ENCODE measurements around the gene TMEM156. TPM values are rescaled to one million over a fixed set of nuclear protein-coding genes. Genes with fewer than 3 reads are reported as not detected.

Gene TMEM156
- polyA plus RNA-seq, 1 donor from 2014 or later, result not detected

DNA sequence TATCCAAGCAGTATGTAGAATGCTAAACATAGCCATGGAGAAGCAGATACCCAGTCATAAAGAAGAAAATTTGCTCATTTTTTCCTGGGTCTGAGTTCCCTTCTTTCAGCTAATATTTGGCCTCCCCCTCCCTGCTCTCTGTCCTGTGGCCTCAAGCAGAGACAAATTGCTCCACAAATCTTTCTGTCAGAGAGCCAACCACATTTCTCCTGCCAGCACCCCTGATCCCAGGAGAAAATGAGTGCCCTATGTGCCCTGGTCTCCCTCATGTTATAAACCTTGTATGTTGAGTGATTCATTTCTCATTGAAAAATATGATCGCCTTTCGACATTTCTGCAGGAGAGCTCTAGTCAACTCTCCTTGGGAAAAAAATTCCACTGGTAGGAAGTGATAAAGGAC, 82.0 kb downstream of the TMEM156 start:
- Histone ChIP-seq H3K27me3 (ENCODE audit: insufficient read depth, low read depth, low read length) (no peaks in the 10 kb centered on the region), H3K9me3 (ENCODE audit: low read length) (no peaks in the 10 kb centered on the region), H3K79me2 (replicated peaks; ENCODE audit: insufficient read depth, low read length) (no peaks in the 10 kb centered on the region), H3K9me2 (ENCODE audit: insufficient read depth, low read length) (no peaks in the 10 kb centered on the region), H3K36me3 (ENCODE audit: insufficient read depth, low read length) (no peaks in the 10 kb centered on the region), H3K27ac (ENCODE audit: low read length) (no peak overlapping the region), H3K4me2 (ENCODE audit: low read length) (no peak overlapping the region), H2AFZ (ENCODE audit: low read depth, low read length) (no peak overlapping the region), H3K4me3 (ENCODE audit: low read length) (no peak overlapping the region), H3K9ac (ENCODE audit: low read length) (no peak overlapping the region), H4K20me1 (ENCODE audit: insufficient read depth) (no peaks in the 10 kb centered on the region), H3F3A (ENCODE audit: insufficient read depth, low read length, poor library complexity, severe bottlenecking) (no peaks in the 10 kb centered on the region)
- TF ChIP-seq EP300 (conservative IDR thresholded peaks at IDR 0.05; ENCODE audit: poor library complexity, severe bottlenecking) (no peak), RAD21 (conservative IDR thresholded peaks at IDR 0.05) (no peak), EZH2 (IDR thresholded peaks at IDR 0.05; ENCODE audit: borderline replicate concordance, insufficient read depth, low read length, poor library complexity, severe bottlenecking) (no peak), CTCF (IDR thresholded peaks at IDR 0.05; ENCODE audit: poor library complexity, severe bottlenecking) (no peak), SMC3 (conservative IDR thresholded peaks at IDR 0.05; ENCODE audit: poor library complexity) (no peak), MXI1 (conservative IDR thresholded peaks at IDR 0.05; ENCODE audit: poor library complexity, severe bottlenecking) (no peak), POLR2AphosphoS5 (IDR thresholded peaks at IDR 0.05) (no peak), TAF1 (IDR thresholded peaks at IDR 0.05; ENCODE audit: low read depth) (no peak), REST (IDR thresholded peaks at IDR 0.05; ENCODE audit: borderline replicate concordance) (no peak)

GRCh38 chr4:38949411-38950051, 82.7 kb downstream of the TMEM156 start:
- Histone ChIP-seq H3F3A (ENCODE audit: insufficient read depth, low read length, poor library complexity, severe bottlenecking) (no peaks in the 10 kb centered on the region), H4K20me1 (ENCODE audit: insufficient read depth) (no peaks in the 10 kb centered on the region), H2AFZ (ENCODE audit: low read depth, low read length) (no peak overlapping the region), H3K9me2 (ENCODE audit: insufficient read depth, low read length) (no peaks in the 10 kb centered on the region), H3K79me2 (replicated peaks; ENCODE audit: insufficient read depth, low read length) (no peaks in the 10 kb centered on the region), H3K9ac (ENCODE audit: low read length) (no peak overlapping the region), H3K36me3 (ENCODE audit: insufficient read depth, low read length) (no peaks in the 10 kb centered on the region), H3K9me3 (ENCODE audit: low read length) (no peaks in the 10 kb centered on the region), H3K27me3 (ENCODE audit: insufficient read depth, low read depth, low read length) (no peaks in the 10 kb centered on the region), H3K4me3 (ENCODE audit: low read length) (no peak overlapping the region), H3K27ac (ENCODE audit: low read length) (no peak overlapping the region), H3K4me2 (ENCODE audit: low read length) (no peak overlapping the region)
- no peak for TF ChIP-seq POLR2AphosphoS5 (IDR thresholded peaks at IDR 0.05)
- no peak for TF ChIP-seq TAF1 (IDR thresholded peaks at IDR 0.05; ENCODE audit: low read depth)
- TF ChIP-seq EP300 (conservative IDR thresholded peaks at IDR 0.05; ENCODE audit: poor library complexity, severe bottlenecking), result no peak
- no peak for TF ChIP-seq EZH2 (IDR thresholded peaks at IDR 0.05; ENCODE audit: borderline replicate concordance, insufficient read depth, low read length, poor library complexity, severe bottlenecking)
- TF ChIP-seq CTCF (IDR thresholded peaks at IDR 0.05; ENCODE audit: poor library complexity, severe bottlenecking), result no peak
- TF ChIP-seq SMC3 (conservative IDR thresholded peaks at IDR 0.05; ENCODE audit: poor library complexity), result no peak
- TF ChIP-seq RAD21 (conservative IDR thresholded peaks at IDR 0.05), result no peak
- TF ChIP-seq MXI1 (conservative IDR thresholded peaks at IDR 0.05; ENCODE audit: poor library complexity, severe bottlenecking), result no peak
- TF ChIP-seq REST (IDR thresholded peaks at IDR 0.05; ENCODE audit: borderline replicate concordance), result no peak

All from neural cell (in vitro differentiated cells).